OCI-LY1 (cell line): ENCODE data around the gene STX8.

Experiments used
- EZH2 ChIP-seq: fragments of 200-600 bp; sonication (generic), shearing (Covaris generic); IDR thresholded peaks from 2 replicates; pipeline ENCODE4 v1.8.0; 2017; ENCODE audit warnings: borderline replicate concordance, mixed run types, mild to moderate bottlenecking, antibody characterized with exemption, low read length, moderate library complexity, mixed read lengths
- TF ChIP-seq, protein P1 (sequence below): fragments of 200-600 bp; sonication (generic), shearing (Covaris generic); IDR thresholded peaks from 2 replicates; pipeline ENCODE4 v1.5.1; 2017; ENCODE audit warnings: mild to moderate bottlenecking, antibody characterized with exemption, low read length, moderate library complexity, mixed read lengths

DNA sequence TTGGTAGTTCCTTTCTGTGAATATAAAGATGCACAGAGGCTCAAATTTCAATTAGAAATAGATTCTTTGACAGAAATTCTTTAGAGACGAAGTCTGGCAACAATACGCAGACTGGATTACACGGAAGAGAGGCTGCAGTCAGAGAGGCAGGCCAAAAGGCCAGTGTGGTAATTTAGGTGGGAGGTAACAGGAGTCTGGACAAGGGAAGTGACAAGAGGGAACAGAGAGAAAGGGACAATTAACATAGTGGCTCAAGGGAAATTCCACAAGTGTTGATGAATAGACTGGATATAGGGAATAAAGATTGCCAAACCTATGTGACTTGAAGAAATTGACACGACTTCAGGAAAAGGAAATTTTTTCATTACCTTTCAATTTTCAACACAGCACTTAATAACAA is 54.6 kb downstream of the STX8 start:
- TF ChIP-seq, protein P1, sequence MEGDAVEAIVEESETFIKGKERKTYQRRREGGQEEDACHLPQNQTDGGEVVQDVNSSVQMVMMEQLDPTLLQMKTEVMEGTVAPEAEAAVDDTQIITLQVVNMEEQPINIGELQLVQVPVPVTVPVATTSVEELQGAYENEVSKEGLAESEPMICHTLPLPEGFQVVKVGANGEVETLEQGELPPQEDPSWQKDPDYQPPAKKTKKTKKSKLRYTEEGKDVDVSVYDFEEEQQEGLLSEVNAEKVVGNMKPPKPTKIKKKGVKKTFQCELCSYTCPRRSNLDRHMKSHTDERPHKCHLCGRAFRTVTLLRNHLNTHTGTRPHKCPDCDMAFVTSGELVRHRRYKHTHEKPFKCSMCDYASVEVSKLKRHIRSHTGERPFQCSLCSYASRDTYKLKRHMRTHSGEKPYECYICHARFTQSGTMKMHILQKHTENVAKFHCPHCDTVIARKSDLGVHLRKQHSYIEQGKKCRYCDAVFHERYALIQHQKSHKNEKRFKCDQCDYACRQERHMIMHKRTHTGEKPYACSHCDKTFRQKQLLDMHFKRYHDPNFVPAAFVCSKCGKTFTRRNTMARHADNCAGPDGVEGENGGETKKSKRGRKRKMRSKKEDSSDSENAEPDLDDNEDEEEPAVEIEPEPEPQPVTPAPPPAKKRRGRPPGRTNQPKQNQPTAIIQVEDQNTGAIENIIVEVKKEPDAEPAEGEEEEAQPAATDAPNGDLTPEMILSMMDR = no peak
- no peak for TF ChIP-seq EZH2
